ENCODE data around the gene C20orf141.

The C20orf141 gene

DNA sequence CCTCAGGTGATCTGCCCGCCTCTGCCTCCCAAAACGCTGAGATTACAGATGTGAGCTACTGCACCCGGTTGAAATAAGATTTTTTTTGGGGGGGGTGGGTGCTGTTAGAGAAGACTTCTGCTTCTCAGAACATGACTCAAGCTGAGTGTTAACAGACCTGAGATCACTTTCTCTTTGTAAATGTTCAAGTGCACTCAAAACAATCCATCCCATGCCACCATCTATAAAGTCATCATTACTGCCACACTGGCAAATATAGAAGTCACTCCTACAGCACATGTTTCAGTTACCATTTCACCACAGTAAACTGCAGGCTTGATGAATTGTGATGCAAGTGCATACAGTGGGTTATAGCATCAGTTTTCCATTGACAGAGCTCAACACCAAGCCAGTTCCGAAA is 34.7 kb downstream of the C20orf141 start:
- no peak for DNase-seq (ENCODE audit: low spot score)

DNA sequence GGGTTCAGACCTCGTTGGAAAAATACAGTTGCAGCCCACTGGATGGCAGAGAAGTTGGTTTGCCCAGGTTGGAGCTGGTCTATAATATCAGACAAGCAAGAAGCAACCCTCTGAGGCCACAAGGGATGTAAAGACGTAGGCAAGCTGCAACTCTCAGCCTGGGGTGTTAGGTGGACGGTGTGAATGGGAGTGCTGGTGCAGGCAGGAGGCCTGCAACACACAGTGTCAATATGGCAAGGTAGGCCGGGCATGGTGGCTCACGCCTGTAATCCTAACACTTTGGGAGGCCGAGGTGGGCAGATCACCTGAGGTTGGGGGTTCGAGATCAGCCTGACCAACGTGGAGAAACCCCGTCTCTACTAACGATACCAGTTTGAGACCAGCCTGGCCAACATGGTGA is 36.3 kb downstream of the C20orf141 start:
- no peak for DNase-seq (ENCODE audit: low spot score)

GRCh38 chr20:2858591-2858990 is 43.8 kb downstream of the C20orf141 start:
- DNase-seq (ENCODE audit: low spot score): no peak

GRCh38 chr20:2859330-2860121 is 44.7 kb downstream of the C20orf141 start:
- DNase-seq (ENCODE audit: low spot score): no peak

GRCh38 chr20:2864626-2865025 is 49.8 kb downstream of the C20orf141 start:
- no peak for DNase-seq (ENCODE audit: low spot score)

DNA sequence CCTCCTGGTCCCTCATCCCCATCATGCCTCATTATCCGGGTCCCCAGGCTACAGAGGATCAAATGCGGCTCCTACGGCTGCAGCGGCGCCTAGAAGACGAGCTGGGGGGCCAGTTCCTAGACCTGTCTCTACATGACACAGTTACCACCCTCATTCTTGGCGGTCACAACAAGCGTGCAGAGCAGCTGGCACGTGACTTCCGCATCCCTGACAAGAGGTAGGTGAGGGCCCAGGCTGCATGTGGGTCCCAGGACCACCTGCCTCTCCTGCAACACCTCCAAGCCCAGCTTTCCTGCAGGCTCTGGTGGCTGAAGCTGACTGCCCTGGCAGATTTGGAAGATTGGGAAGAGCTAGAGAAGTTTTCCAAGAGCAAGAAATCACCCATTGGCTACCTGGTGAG is 50.3 kb downstream of the C20orf141 start:
- no peak for DNase-seq (ENCODE audit: low spot score)
